DND-41 (cell line): ENCODE measurements around the gene ARHGAP25.

ENCODE experiments used
- EZH2 ChIP-seq: IDR thresholded peaks from 3 replicates; pipeline ENCODE4 v1.6.1; 2012; ENCODE audit warnings: borderline replicate concordance, low read depth, mild to moderate bottlenecking, moderate library complexity, low read length, inconsistent platforms; ENCODE audit not compliant: severe bottlenecking
- TF ChIP-seq, protein P1 (sequence below): IDR thresholded peaks from 2 replicates; pipeline ENCODE4 v1.5.1; 2012; ENCODE audit warnings: borderline replicate concordance, low read length, moderate library complexity, mild to moderate bottlenecking; ENCODE audit not compliant: poor library complexity, severe bottlenecking; ENCODE audit errors: extremely low read depth

DNA sequence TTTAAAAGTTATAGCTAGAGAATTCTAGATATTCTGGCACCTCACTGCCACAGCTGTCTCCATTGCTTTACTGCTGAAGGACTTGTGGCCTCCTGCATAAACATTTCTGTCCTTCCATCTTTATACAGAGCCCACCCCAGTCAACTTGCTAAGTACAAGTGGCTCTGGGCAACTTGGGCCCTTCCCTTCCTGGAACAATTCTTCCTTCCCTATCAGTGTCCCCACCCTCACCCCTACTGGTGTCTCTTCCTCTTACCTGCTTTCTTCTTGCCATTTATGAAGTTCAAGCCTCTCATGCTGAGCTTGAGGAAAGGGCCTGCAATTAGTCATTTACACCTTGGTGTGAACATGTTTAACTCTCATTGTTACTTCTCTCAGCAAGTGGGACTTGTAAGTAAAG lies 45.0 kb downstream of the ARHGAP25 start:
- TF ChIP-seq, protein P1, sequence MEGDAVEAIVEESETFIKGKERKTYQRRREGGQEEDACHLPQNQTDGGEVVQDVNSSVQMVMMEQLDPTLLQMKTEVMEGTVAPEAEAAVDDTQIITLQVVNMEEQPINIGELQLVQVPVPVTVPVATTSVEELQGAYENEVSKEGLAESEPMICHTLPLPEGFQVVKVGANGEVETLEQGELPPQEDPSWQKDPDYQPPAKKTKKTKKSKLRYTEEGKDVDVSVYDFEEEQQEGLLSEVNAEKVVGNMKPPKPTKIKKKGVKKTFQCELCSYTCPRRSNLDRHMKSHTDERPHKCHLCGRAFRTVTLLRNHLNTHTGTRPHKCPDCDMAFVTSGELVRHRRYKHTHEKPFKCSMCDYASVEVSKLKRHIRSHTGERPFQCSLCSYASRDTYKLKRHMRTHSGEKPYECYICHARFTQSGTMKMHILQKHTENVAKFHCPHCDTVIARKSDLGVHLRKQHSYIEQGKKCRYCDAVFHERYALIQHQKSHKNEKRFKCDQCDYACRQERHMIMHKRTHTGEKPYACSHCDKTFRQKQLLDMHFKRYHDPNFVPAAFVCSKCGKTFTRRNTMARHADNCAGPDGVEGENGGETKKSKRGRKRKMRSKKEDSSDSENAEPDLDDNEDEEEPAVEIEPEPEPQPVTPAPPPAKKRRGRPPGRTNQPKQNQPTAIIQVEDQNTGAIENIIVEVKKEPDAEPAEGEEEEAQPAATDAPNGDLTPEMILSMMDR = no peak
- TF ChIP-seq EZH2 = no peak
